A172 (cell line): ENCODE measurements around the gene DRC7. TPM values are rescaled to one million over a fixed set of nuclear protein-coding genes. Genes with fewer than 3 reads are reported as not detected.

Experiments
- total RNA-seq: library from RNA; depleted of rRNA; stranded (reverse); fragments of >200 nt; shearing (Covaris generic); gene quantifications from 2 replicates; pipeline ENCODE4 v1.2.3, GENCODE V29; 2014; rRNA removed

DRC7 gene
- total RNA-seq, 1 experiment from 2014 or later = not detected

Other genes with a start within 250 kb of the DRC7 start
- 102 and 110 TPM in 2 replicates for gene CIAPIN1, start 247.4 kb upstream of the DRC7 start, total RNA-seq
- 78.9 and 85.6 TPM in 2 replicates for gene COQ9, start 247.3 kb upstream of the DRC7 start, total RNA-seq
- 141 and 174 TPM in 2 replicates for gene POLR2C, start 232.1 kb upstream of the DRC7 start, total RNA-seq
- 61.3 and 78.6 TPM in 2 replicates for gene DOK4, start 208.3 kb upstream of the DRC7 start, total RNA-seq
- gene CCDC102A, start 158.2 kb upstream of the DRC7 start, total RNA-seq = 6.9 and 16.5 TPM in 2 replicates
- gene ADGRG5, start 152.2 kb upstream of the DRC7 start, total RNA-seq = not detected in 2 replicates
- 26.9 and 32.6 TPM in 2 replicates for gene ADGRG1, start 66.2 kb upstream of the DRC7 start, total RNA-seq
- gene ADGRG3, start 26.5 kb upstream of the DRC7 start, total RNA-seq = not detected in 2 replicates
- gene KATNB1, start 41.0 kb downstream of the DRC7 start, total RNA-seq = 19.9 and 22.0 TPM in 2 replicates
- gene KIFC3, start 107.7 kb downstream of the DRC7 start, total RNA-seq = 77.9 and 90.4 TPM in 2 replicates